A549 (cell line): ENCODE results near the gene MCTP1. TPM values are rescaled to one million over a fixed set of nuclear protein-coding genes. Genes with fewer than 3 reads are reported as not detected.

Source experiments
- ATAC-seq, 2 experiments: fragments of 200-7000 bp in 1 of 2; fragments of >200 bp in 1 of 2; cut with Nextera tagmentation in 1 of 2; cut with Tn5 transposase in 1 of 2; 3 replicates each; pipeline versions ENCODE4 v1.8.0 to v1.9.1; 2018 to 2020; ENCODE audit warnings: mild to moderate bottlenecking in 1 of 2, moderate library complexity in 1 of 2
- CTCF ChIA-PET: fragments of 300-600 bp; sonication (Branson Sonifier 250); formaldehyde crosslinking; extraction: SDS; loops from one replicate; lab custom pipeline; 2021; ENCODE audit warnings: antibody characterized with exemption, inconsistent platforms; lab: Yijun Ruan, JAX
- POLR2A ChIA-PET: fragments of 350-600 bp; formaldehyde crosslinking; extraction: SDS; loops from one replicate; lab custom pipeline; 2021; ENCODE audit warnings: antibody characterized with exemption, inconsistent platforms; lab: Yijun Ruan, JAX
- DNase-seq, 2 experiments: peaks; one replicate each; pipeline versions ENCODE4 v3.0.0 to v3.0.0-alpha.2; 2011 to 2016; ENCODE audit warnings: low read depth in 1 of 2, low spot score in 1 of 2
- FAIRE-seq: peaks from 2 replicates; lab custom pipeline; 2011; peaks lifted over from hg19 to GRCh38; lab: Jason Lieb, UNC
- H3K27ac ChIP-seq, 2 experiments: fragments of >200 bp; sonication (Bioruptor Twin); formaldehyde crosslinking; 3 replicates each; pipeline ENCODE4 v1.5.1; 2016 to 2017
- H3K4me1 ChIP-seq: fragments of >200 bp; sonication (Bioruptor Twin); formaldehyde crosslinking; 3 replicates; pipeline ENCODE4 v1.6.1; 2016
- H3K4me2 ChIP-seq: fragments of >200 bp; sonication (Bioruptor Twin); formaldehyde crosslinking; 3 replicates; pipeline ENCODE4 v1.6.1; 2016
- H3K4me3 ChIP-seq: fragments of >200 bp; sonication (Bioruptor Twin); formaldehyde crosslinking; 3 replicates; pipeline ENCODE4 v1.5.1; 2016
- H3K9me3 ChIP-seq: fragments of >200 bp; sonication (Bioruptor Twin); formaldehyde crosslinking; 3 replicates; pipeline ENCODE4 v1.6.1; 2016
- BCL3 ChIP-seq: fragments of >200 bp; sonication (Bioruptor Twin); formaldehyde crosslinking; IDR thresholded peaks from 3 replicates; pipeline ENCODE4 v1.6.1; 2016
- CBX2 ChIP-seq: fragments of 200-600 bp; sonication (generic); IDR thresholded peaks from 2 replicates; pipeline ENCODE4 v1.6.1; 2016; ENCODE audit warnings: low read depth, mild to moderate bottlenecking, borderline replicate concordance
- CEBPB ChIP-seq, 2 experiments: fragments of >200 bp in 1 of 2; sonication (Bioruptor Twin) in 1 of 2; formaldehyde crosslinking in 1 of 2; IDR thresholded peaks; 2 replicates each; pipeline ENCODE4 v1.6.1; 2012 to 2016
- EHMT2 ChIP-seq: fragments of 200-600 bp; sonication (generic); IDR thresholded peaks from 2 replicates; pipeline ENCODE4 v1.6.1; 2016; ENCODE audit warnings: antibody characterized with exemption, low read depth, mild to moderate bottlenecking, moderate library complexity
- ELK1 ChIP-seq: fragments of 150-350 bp; IDR thresholded peaks from 2 replicates; pipeline ENCODE4 v1.6.1; 2014; ENCODE audit warnings: low read depth, mild to moderate bottlenecking, low read length
- HOXA7 ChIP-seq: fragments of 250-450 bp; sonication (Bioruptor Pico); IDR thresholded peaks from 2 replicates; pipeline ENCODE4 v1.5.0; 2020; ENCODE audit warnings: mild to moderate bottlenecking, moderate library complexity
- HOXB13 ChIP-seq: fragments of 250-450 bp; sonication (Bioruptor Pico); IDR thresholded peaks from 2 replicates; pipeline ENCODE4 v1.5.0; 2020; ENCODE audit warnings: low read depth, mild to moderate bottlenecking, moderate library complexity
- HOXB5 ChIP-seq: fragments of 250-450 bp; sonication (Bioruptor Pico); IDR thresholded peaks from 2 replicates; pipeline ENCODE4 v1.5.0; 2020; ENCODE audit warnings: mild to moderate bottlenecking, moderate library complexity
- KDM1A ChIP-seq: fragments of 200-600 bp; sonication (generic); IDR thresholded peaks from 2 replicates; pipeline ENCODE4 v1.6.1; 2016; ENCODE audit warnings: low read depth, mild to moderate bottlenecking
- MAFK ChIP-seq: fragments of 450-650 bp; IDR thresholded peaks from 2 replicates; pipeline ENCODE4 v1.6.1; 2014; ENCODE audit not compliant: partially characterized antibody
- MAX ChIP-seq: IDR thresholded peaks from 2 replicates; pipeline ENCODE4 v1.6.1; 2012
- MYC ChIP-seq: IDR thresholded peaks from 2 replicates; pipeline ENCODE4 v1.6.1; 2012; ENCODE audit warnings: mild to moderate bottlenecking, inconsistent platforms, low read length, improper control_type of control experiment, borderline replicate concordance
- NFE2L2 ChIP-seq: fragments of 150-350 bp; conservative IDR thresholded peaks from 2 replicates; pipeline ENCODE4 v1.6.1; 2014; ENCODE audit warnings: low read length
- PBX3 ChIP-seq: IDR thresholded peaks from 2 replicates; pipeline ENCODE4 v1.6.1; 2012
- POLR2A ChIP-seq: IDR thresholded peaks from 2 replicates; pipeline ENCODE4 v1.6.1; 2012; ENCODE audit warnings: mild to moderate bottlenecking, low read length
- RAD21 ChIP-seq, 2 experiments: fragments of >200 bp in 1 of 2; sonication (Bioruptor Twin) in 1 of 2; formaldehyde crosslinking in 1 of 2; IDR thresholded peaks in 1 of 2; conservative IDR thresholded peaks in 1 of 2; 2 replicates in 1 of 2; 3 replicates in 1 of 2; pipeline ENCODE4 v1.6.1; 2012 to 2018; ENCODE audit warnings: inconsistent platforms in 1 of 2
- RARB ChIP-seq: fragments of 250-450 bp; sonication (Bioruptor Pico); IDR thresholded peaks from 2 replicates; pipeline ENCODE4 v1.8.0; 2021; ENCODE audit warnings: mild to moderate bottlenecking, moderate library complexity
- RCOR1 ChIP-seq: fragments of 150-350 bp; IDR thresholded peaks from 2 replicates; pipeline ENCODE4 v1.6.1; 2014; ENCODE audit warnings: antibody characterized with exemption, low read length, low read depth
- REST ChIP-seq: fragments of 200-600 bp; sonication (generic); IDR thresholded peaks from 2 replicates; pipeline ENCODE4 v1.6.1; 2016; ENCODE audit warnings: antibody characterized with exemption, mild to moderate bottlenecking, moderate library complexity
- RFX5 ChIP-seq: fragments of 450-650 bp; IDR thresholded peaks from 2 replicates; pipeline ENCODE4 v1.7.1; 2014; ENCODE audit warnings: antibody characterized with exemption, mild to moderate bottlenecking, moderate library complexity
- SREBF2 ChIP-seq: fragments of 450-650 bp; IDR thresholded peaks from 2 replicates; pipeline ENCODE4 v1.6.1; 2014; ENCODE audit warnings: mild to moderate bottlenecking, moderate library complexity
- TP53 ChIP-seq: fragments of 250-450 bp; sonication (Bioruptor Pico); IDR thresholded peaks from 2 replicates; pipeline ENCODE4 v1.5.0; 2021; ENCODE audit warnings: mild to moderate bottlenecking, moderate library complexity
- ZC3H11A ChIP-seq: fragments of 450-650 bp; IDR thresholded peaks from 2 replicates; pipeline ENCODE4 v1.6.1; 2014; ENCODE audit warnings: antibody characterized with exemption, mild to moderate bottlenecking
- ZSCAN20 ChIP-seq: fragments of 250-450 bp; sonication (Bioruptor Pico); IDR thresholded peaks from 2 replicates; pipeline ENCODE4 v1.8.0; 2022; ENCODE audit warnings: mild to moderate bottlenecking, moderate library complexity
- WGBS: methylation state at CpG from one replicate; pipeline ENCODE4 v1.1.6; 2017; ENCODE audit errors: missing lambda C conversion rate; 5-methylcytosine and 5-hydroxymethylcytosine counted together
- polyA plus RNA-seq, 4 experiments: library from polyadenylated mRNA; depleted of rRNA in 3 of 4; stranded (reverse); fragments of >200 nt; fragmentation: RNase III in 1 of 4; extraction: RNeasy Plus Mini Kit Qiagen cat#74134 plus additional on column Dnase treatment in 1 of 4; gene quantifications; 2 replicates in 3 of 4; 3 replicates in 1 of 4; pipeline ENCODE4 v1.2.3, GENCODE V29; 2011 to 2017
- TF ChIP-seq, protein P1 (sequence below): fragments of 250-450 bp; sonication (Bioruptor Pico); IDR thresholded peaks from 2 replicates; pipeline ENCODE4 v1.5.0; 2020; ENCODE audit warnings: low read depth, mild to moderate bottlenecking, moderate library complexity

The MCTP1 gene
- polyA plus RNA-seq, 2 of the 4 experiments (the other 2 are of a cell fraction): 5.4 to 6.9 TPM

DNA sequence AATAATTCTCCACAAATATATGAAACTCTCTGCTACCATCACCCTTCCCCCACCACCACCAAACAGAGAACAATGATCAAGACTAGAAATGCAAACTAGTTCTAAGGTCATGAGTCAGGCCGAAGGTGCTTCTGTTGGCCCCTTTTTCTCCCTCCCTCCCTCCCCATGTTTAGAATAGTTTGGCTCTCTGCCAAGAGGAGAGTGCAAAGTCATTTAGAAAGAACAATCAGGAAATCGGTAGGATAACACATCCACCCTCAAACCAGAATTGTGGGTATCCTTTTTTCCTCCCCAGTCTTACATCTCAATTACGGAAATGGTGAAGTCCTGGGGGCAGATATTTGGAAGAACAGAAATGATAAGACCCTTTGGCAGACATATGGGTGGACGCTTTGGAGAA, 496.4 kb downstream of the MCTP1 start (continued):
- TF ChIP-seq ELK1 (no peak), RARB (CRISPR knock-in tag) (no peak), CBX2 (no peak), MYC (no peak), HOXA7 (CRISPR knock-in tag) (no peak), RCOR1 (no peak), HOXB13 (no peak), PBX3 (no peak), ZC3H11A (no peak)
- TF ChIP-seq, protein P1, sequence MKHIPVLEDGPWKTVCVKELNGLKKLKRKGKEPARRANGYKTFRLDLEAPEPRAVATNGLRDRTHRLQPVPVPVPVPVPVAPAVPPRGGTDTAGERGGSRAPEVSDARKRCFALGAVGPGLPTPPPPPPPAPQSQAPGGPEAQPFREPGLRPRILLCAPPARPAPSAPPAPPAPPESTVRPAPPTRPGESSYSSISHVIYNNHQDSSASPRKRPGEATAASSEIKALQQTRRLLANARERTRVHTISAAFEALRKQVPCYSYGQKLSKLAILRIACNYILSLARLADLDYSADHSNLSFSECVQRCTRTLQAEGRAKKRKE (CRISPR knock-in tag): no peak

GRCh38 chr5:94784536-94785505, 500.1 kb downstream of the MCTP1 start:
- TF ChIP-seq MAFK (no peak), RAD21 (conservative IDR thresholded peaks at IDR 0.05 in 1 of 2, IDR thresholded peaks at IDR 0.05 in 1 of 2) (peak in 1 of 2 experiments; percentile 24; a peak in 2 of 5 replicates)
- Histone ChIP-seq H3K4me1 (no peaks in the 10 kb centered on the region), H3K4me2 (no peak overlapping the region), H3K9me3 (no peaks in the 10 kb centered on the region), H3K27ac (no peak overlapping the region), H3K4me3 (no peak overlapping the region)
- CTCF ChIA-PET: no interaction called here
- WGBS: 56% methylated on average over 7 of the region's 7 CpGs
- no peak for FAIRE-seq
- POLR2A ChIA-PET: no interaction called here
- DNase-seq: no peak
- no peak for ATAC-seq

DNA sequence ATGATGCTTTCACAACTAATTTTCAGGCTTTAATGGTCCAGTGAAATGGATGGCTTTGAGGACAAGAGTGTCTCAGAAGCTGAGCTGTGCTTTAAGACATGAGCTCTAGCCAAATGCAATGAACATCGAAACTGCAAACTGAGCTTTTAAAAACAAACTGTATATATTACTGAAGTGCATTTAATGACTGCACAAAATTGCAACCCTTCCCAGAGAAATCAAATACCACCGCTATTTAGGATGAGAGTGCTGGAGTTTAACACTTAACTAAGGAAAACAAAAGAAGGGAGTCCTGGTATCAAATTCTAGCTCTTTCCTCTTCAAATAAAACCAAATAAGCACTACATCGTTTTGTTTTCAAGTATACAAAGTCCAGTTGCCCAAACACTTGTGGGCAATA, 502.5 kb downstream of the MCTP1 start:
- WGBS: 65% methylated on average over 3 of the region's 3 CpGs
- Histone ChIP-seq H3K9me3 (no peaks in the 10 kb centered on the region), H3K4me1 (no peaks in the 10 kb centered on the region), H3K27ac (no peak overlapping the region), H3K4me3 (no peak overlapping the region), H3K4me2 (no peak overlapping the region)
- ATAC-seq: no peak
- ChIA-PET CTCF (no interaction called here), POLR2A (no interaction called here)
- FAIRE-seq: no peak
- DNase-seq: no peak
- TF ChIP-seq CEBPB (IDR thresholded peaks at IDR 0.05) (no peak), POLR2A (no peak), RCOR1 (no peak), REST (no peak), RFX5 (no peak), ZSCAN20 (CRISPR knock-in tag) (no peak), EHMT2 (no peak), SREBF2 (no peak), HOXB5 (CRISPR knock-in tag) (no peak), NFE2L2 (no peak), RARB (CRISPR knock-in tag) (no peak), MAX (no peak), ZC3H11A (no peak), BCL3 (no peak), RAD21 (conservative IDR thresholded peaks at IDR 0.05 in 1 of 2, IDR thresholded peaks at IDR 0.05 in 1 of 2) (no peak), ELK1 (no peak), TP53 (CRISPR knock-in tag) (no peak), KDM1A (no peak)
